Activated CD4-positive, alpha-beta T cell treated with anti-CD3 and anti-CD28 coated beads, Interleukin-2, amount 50 U/mL, for 24 hours (primary cell): ENCODE measurements around the gene EIF2A.
"Not testable (repeated sequence)": the region's sequence is repeated elsewhere in the genome, so short reads cannot be mapped to it uniquely, and the experiment has no call there.

ENCODE experiments used
- DNase-seq, 2 donors: peaks; one replicate each; pipeline ENCODE4 v3.0.0-alpha.2; 2020; ENCODE audit warnings: low read depth in 1 of 2, low spot score in 1 of 2

Gene EIF2A

GRCh38 chr3:150600647-150601530, 54.3 kb downstream of the EIF2A start:
- not testable (repeated sequence) for DNase-seq

- DNase-seq, result no peak
Observed at GRCh38 chr3:150602426-150603152, 56.0 kb downstream of the EIF2A start.

GRCh38 chr3:150603153-150603979, 56.8 kb downstream of the EIF2A start, which contains the start of gene SELENOT:
TSS of gene SELENOT (plus strand) at chr3:150603321. CDS start at chr3:150603363, 42 bp downstream.
- DNase-seq, result peak; percentile 88 to 93

- no peak for DNase-seq
Observed at GRCh38 chr3:150603980-150604319, 57.4 kb downstream of the EIF2A start.

- DNase-seq, result no peak
Observed at GRCh38 chr3:150605998-150606641, 59.5 kb downstream of the EIF2A start.

GRCh38 chr3:150607267-150608065, 60.9 kb downstream of the EIF2A start:
- no peak for DNase-seq

- DNase-seq, result no peak
Observed at GRCh38 chr3:150609988-150610387, 63.4 kb downstream of the EIF2A start.

- DNase-seq, result no peak
Observed at GRCh38 chr3:150610785-150611184, 64.2 kb downstream of the EIF2A start.

GRCh38 chr3:150611666-150612065, 65.1 kb downstream of the EIF2A start:
- no peak for DNase-seq

GRCh38 chr3:150612494-150612893, 65.9 kb downstream of the EIF2A start:
- DNase-seq, result no peak

GRCh38 chr3:150613034-150613433, 66.4 kb downstream of the EIF2A start:
- DNase-seq, result no peak

GRCh38 chr3:150613709-150614480, 67.3 kb downstream of the EIF2A start:
- DNase-seq, result no peak

- DNase-seq, result no peak
Observed at GRCh38 chr3:150620002-150620689, 73.6 kb downstream of the EIF2A start.

GRCh38 chr3:150622955-150623354, 76.4 kb downstream of the EIF2A start:
- DNase-seq, result not testable (repeated sequence)

- DNase-seq, result no peak
Observed at GRCh38 chr3:150623945-150624344, 77.4 kb downstream of the EIF2A start.

- DNase-seq, result no peak
Observed at GRCh38 chr3:150626148-150626930, 79.8 kb downstream of the EIF2A start.

GRCh38 chr3:150627557-150627956, 81.0 kb downstream of the EIF2A start:
- no peak for DNase-seq
